Heart left ventricle (tissue), 13 donors: ENCODE results near the gene LYST.

Source experiments
- CTCF ChIP-seq, 12 donors: fragments of 200-600 bp; sonication (generic) in 4 of 12; IDR thresholded peaks; one replicate each; pipeline versions ENCODE4 v1.5.0 to v1.8.0; 2018 to 2022; ENCODE audit warnings: antibody characterized with exemption in 12 of 12, mild to moderate bottlenecking in 5 of 12
- POLR2A ChIP-seq, 2 donors: fragments of 450-650 bp; IDR thresholded peaks; one replicate each; pipeline ENCODE4 v1.6.1; 2017; ENCODE audit warnings: antibody characterized with exemption in 2 of 2, mild to moderate bottlenecking in 2 of 2, moderate library complexity in 2 of 2
- donor health status: ischemic (EF 13 %, LVEDD 7.1; RV severe dilation, severe dysfunction).
- donor health status: DM: no; HTN: yes; CAD: no.
- donor health status: DM: no; HTN: no; CAD: no.
- donor health status: ischemic (EF 25% LVEDD 6.9; RV normal size, moderate dysfunction).
- donor health status: ischemic (EF 25% LVEDD 5.7; RV mildly dilated, moderate dysfunction).
- donor health status: ischemic (EF 35%, LVEDD 5.7; RV mildly dilated, moderate dysfunction).
- donor health status: nonischemic (EF 11% LVEDD 7.7; RV severe dilation, severe dysfunction).
- donor health status: DM: yes; HTN: yes; CAD: no.
- donor health status: PGD.
- donor health status: ischemic (EF 29% LVEDD 5.4; RV normal size, mild dysfunction).
- donor health status: nonischemic (EF 23%, LVEDD 6.1; RV moderate dilation, normal function).

- TF ChIP-seq CTCF (IDR thresholded peaks at IDR 0.05) (no peak), POLR2A (IDR thresholded peaks at IDR 0.05) (no peak)
These were observed 24.7 kb downstream of the LYST start for GRCh38 chr1:235841938-235842545.
